Small intestine (tissue), 7 donors: ENCODE measurements around the gene C16orf95. TPM values are rescaled to one million over a fixed set of nuclear protein-coding genes. Genes with fewer than 3 reads are reported as not detected.

Source experiments
- DNase-seq, 2 donors: peaks; one replicate each; pipeline versions ENCODE4 v3.0.0 to v3.0.0-alpha.2; 2013
- FAIRE-seq: peaks from 2 replicates; lab custom pipeline; 2012; peaks lifted over from hg19 to GRCh38; lab: Jason Lieb, UNC
- H3K27ac ChIP-seq, 3 donors: one replicate each; pipeline ENCODE4 v1.5.1; 2013; ENCODE audit warnings: low read length in 2 of 3, mild to moderate bottlenecking in 2 of 3, control low read depth in 1 of 3, inconsistent platforms in 1 of 3, low read depth in 1 of 3, moderate library complexity in 1 of 3
- H3K27me3 ChIP-seq, 3 donors: one replicate each; pipeline ENCODE4 v1.6.1; 2013; ENCODE audit warnings: low read length in 3 of 3, inconsistent platforms in 1 of 3; ENCODE audit not compliant: control insufficient read depth in 3 of 3, insufficient read depth in 3 of 3
- H3K36me3 ChIP-seq, 3 donors: one replicate each; pipeline ENCODE4 v1.6.1; 2013; ENCODE audit warnings: low read length in 3 of 3, inconsistent platforms in 1 of 3, low read depth in 1 of 3, mild to moderate bottlenecking in 1 of 3, moderate library complexity in 1 of 3; ENCODE audit not compliant: control insufficient read depth in 3 of 3, insufficient read depth in 2 of 3
- H3K4me1 ChIP-seq, 3 donors: one replicate each; pipeline ENCODE4 v1.6.1; 2013; ENCODE audit warnings: low read length in 2 of 3, inconsistent platforms in 1 of 3, low read depth in 1 of 3, mild to moderate bottlenecking in 1 of 3, moderate library complexity in 1 of 3; ENCODE audit not compliant: control insufficient read depth in 3 of 3, insufficient read depth in 2 of 3
- H3K4me3 ChIP-seq, 3 donors: one replicate each; pipeline ENCODE4 v1.5.1; 2013; ENCODE audit warnings: low read length in 3 of 3, control low read depth in 1 of 3, inconsistent platforms in 1 of 3, low read depth in 1 of 3, mild to moderate bottlenecking in 1 of 3, moderate library complexity in 1 of 3
- H3K9me3 ChIP-seq, 2 donors: one replicate each; pipeline ENCODE4 v1.6.1; 2013; ENCODE audit warnings: low read depth in 1 of 2, low read length in 1 of 2; ENCODE audit not compliant: control insufficient read depth in 2 of 2, insufficient read depth in 1 of 2
- WGBS, 3 donors: extraction: QIAGEN DNeasy Blood & Tissue Kit; methylation state at CpG; one replicate each; pipeline ENCODE4 v1.1.7; 2013; 5-methylcytosine and 5-hydroxymethylcytosine counted together
- polyA plus RNA-seq, 4 donors: library from polyadenylated mRNA; stranded (reverse) in 3 of 4; unstranded in 1 of 4; fragments of 200-250 nt in 3 of 4; fragments of 120-200 nt in 1 of 4; gene quantifications; one replicate each; pipeline versions ENCODE4 v1.2.1 to v1.2.3, GENCODE V29; 2013
- donor health status: healthy with polysubstance abuse.
- donor health status: control.
- donor health status: control.
- donor health status: Bipolar disorder and iron deficiency.
- donor health status: healthy.

C16orf95 gene
- polyA plus RNA-seq, 4 donors, result 2.2 to 4.8 (median 3.5) TPM

DNA sequence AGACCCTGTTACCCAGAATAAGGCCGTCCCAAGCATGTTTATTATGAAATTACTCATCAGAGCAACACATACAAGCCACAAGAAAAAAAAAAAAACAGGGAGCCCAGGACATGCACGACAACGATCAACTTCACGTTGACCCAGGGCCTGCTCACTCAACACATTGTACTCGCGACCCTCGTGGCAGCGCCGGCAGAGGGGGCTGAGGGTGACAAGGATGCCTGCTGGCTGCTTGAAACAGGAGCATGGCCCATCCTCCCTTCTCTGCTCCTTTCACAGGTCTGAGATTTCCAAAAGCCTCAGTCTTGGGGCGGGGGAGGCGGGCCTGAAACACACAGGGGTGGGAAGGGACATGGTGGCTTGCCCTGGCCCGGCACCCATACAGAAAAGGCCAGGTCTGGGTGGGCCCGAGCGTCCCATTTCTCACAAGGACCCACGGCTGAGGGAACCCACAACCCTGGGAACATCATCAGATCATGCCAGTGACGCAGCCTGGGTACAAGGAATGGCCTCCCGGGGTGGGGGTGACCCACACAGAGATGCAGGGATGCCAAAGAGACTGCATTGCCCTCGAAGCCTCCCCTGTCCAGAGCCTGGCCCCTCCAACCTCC lies 21.1 kb upstream of the C16orf95 start:
- Histone ChIP-seq H3K4me1 (no peaks in the 10 kb centered on the region), H3K27me3 (no peaks in the 10 kb centered on the region), H3K9me3 (no peaks in the 10 kb centered on the region), H3K4me3 (no peak overlapping the region), H3K27ac (no peak overlapping the region), H3K36me3 (peaks cover 26 to 77% (median 27%) of the 10 kb centered on the region in 3 donors)
- WGBS, 3 donors, result 93 to 95% (median 94%) methylated on average over 18 of the region's 18 CpGs
- FAIRE-seq (no peak), DNase-seq (no peak)

DNA sequence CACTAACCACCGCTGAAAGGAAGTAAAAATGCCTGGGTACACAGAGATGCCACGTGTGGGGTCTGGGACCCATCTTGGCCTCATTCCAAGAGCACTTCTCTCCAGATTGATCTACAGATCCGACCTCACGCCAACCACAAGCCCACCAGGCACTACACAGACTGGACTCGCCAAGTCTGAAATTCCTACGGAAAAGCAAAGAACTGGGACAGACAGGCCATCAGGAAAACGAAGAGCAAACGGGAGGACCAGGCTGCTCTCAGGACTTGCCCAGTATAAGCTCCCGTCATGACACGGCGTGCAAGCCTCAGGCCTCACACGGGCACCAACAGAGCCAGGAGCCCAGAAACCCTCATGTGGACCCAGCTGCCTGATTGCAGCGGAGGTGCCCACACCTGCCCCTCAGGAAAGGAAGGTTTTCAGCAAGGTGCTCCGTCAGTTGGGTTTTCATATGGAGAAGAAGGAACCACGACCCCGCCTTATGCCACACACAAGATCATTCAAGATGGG lies 20.1 kb upstream of the C16orf95 start:
- Histone ChIP-seq H3K9me3 (no peaks in the 10 kb centered on the region), H3K27ac (no peak overlapping the region), H3K4me1 (no peaks in the 10 kb centered on the region), H3K27me3 (no peaks in the 10 kb centered on the region), H3K4me3 (no peak overlapping the region), H3K36me3 (peaks cover 22 to 77% (median 32%) of the 10 kb centered on the region in 3 donors)
- DNase-seq (no peak), FAIRE-seq (no peak)
- WGBS, 3 donors, result 78 to 84% (median 84%) methylated on average over 16 of the region's 16 CpGs

DNA sequence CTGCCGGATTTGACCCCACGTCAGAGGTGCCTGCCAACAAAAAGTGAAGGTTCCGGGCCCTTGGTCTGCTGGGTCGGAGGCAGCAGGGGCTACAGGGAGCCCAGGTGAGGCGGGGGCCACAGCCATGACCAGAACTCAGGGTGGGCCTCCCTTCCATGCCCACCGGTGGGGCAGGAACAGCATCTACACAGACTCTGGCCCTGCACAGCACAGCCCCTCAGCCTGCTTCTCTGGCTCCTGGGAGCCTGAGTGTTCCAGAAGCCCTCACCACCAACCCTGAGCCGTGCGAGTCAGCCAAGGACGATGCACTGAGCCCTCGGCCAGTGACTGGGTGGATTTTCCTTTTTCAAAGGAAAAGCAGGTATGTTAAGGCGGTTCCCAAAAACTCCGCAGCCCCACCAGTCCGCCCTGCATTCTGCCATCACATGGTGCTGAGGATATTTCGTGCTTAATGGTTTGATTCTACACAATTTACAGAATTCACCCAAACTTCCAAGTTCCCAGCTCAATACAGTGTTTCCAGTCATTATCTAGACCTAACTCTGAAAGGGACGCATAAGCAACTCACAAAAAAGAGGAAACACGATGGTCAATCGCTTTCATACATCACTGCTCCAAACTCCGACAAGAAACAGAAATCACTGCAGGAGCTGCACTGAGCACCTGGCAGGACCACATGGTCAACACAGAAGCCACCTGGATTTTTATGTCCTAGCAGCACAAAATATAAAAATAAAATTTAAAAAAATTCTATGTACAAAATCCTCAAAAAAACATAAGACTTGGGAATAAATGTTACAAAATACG lies 19.4 kb upstream of the C16orf95 start:
- Histone ChIP-seq H3K4me3 (no peak overlapping the region), H3K27me3 (no peaks in the 10 kb centered on the region), H3K27ac (no peak overlapping the region), H3K9me3 (no peaks in the 10 kb centered on the region), H3K36me3 (peaks cover 20 to 75% (median 32%) of the 10 kb centered on the region in 3 donors), H3K4me1 (no peaks in the 10 kb centered on the region)
- FAIRE-seq, result no peak
- DNase-seq, result no peak
- WGBS, 3 donors, result 89 to 93% (median 93%) methylated on average over 19 of the region's 19 CpGs

- Histone ChIP-seq H3K36me3 (peaks cover 23 to 83% (median 33%) of the 10 kb centered on the region in 3 donors), H3K27ac (no peak overlapping the region), H3K4me3 (no peak overlapping the region), H3K9me3 (no peaks in the 10 kb centered on the region), H3K27me3 (no peaks in the 10 kb centered on the region), H3K4me1 (no peaks in the 10 kb centered on the region)
- DNase-seq (no peak), FAIRE-seq (no peak)
- 90 to 93% (median 92%) methylated on average over 19 of the region's 19 CpGs for WGBS, 3 donors
Observed at GRCh38 chr16:87335625-87336433, 18.6 kb upstream of the C16orf95 start.

GRCh38 chr16:87334651-87335624 lies 17.7 kb upstream of the C16orf95 start:
- H3K36me3 ChIP-seq, result peaks cover 27 to 91% (median 37%) of the 10 kb centered on the region in 3 donors
- 90 to 93% (median 93%) methylated on average over 27 to 29 of the region's 29 CpGs for WGBS, 3 donors

DNA sequence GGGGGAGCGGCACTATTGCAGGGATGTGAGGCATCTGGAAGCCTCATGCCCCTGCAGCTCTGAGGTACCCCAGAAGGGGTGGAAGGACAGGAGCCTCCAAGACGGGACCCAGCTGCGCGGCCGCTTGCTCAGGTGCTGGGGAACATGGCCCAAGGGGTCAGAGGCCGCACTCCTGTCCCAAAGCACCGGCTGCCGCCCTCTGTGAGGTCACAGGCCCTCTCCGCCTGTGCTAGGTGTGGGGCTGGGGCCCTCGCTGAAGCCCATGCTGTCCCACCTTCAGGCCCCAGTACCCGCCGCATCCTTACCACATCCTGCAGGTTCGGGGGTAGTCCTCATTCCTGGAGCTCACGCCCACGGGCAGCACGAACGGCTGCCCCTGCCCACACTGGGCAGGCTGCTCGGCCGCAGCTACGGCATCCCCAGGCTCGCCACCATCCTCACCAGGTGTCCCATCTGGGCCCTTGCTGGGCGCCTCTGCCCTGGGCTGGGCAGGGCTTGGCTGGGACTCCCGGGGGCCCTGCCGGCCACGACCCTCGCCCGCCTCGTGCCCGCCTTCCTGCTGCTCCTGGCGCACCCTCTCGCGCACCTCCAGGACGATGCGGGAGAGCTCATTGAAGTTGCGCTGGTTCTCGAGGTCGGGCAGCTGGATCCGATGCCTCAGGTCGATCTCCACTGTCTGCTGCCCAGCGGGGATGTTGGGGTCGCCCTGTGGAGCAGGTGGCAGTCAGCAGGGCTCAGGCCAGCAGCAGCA lies 16.6 kb upstream of the C16orf95 start:
- Histone ChIP-seq H3K9me3 (no peaks in the 10 kb centered on the region), H3K4me3 (no peak overlapping the region), H3K27ac (no peak overlapping the region), H3K4me1 (no peaks in the 10 kb centered on the region), H3K36me3 (peaks cover 27 to 92% (median 37%) of the 10 kb centered on the region in 3 donors), H3K27me3 (no peaks in the 10 kb centered on the region)
- DNase-seq, result no peak
- 92 to 95% (median 94%) methylated on average over 40 to 41 of the region's 41 CpGs for WGBS, 3 donors
- FAIRE-seq, result no peak

More at GRCh38 chr16:87334651-87335624, 17.7 kb upstream of the C16orf95 start:
- DNase-seq (no peak), FAIRE-seq (no peak)
- H3K27ac ChIP-seq, result no peak overlapping the region
- no peaks in the 10 kb centered on the region for H3K9me3 ChIP-seq
- H3K4me3 ChIP-seq, result no peak overlapping the region
- no peaks in the 10 kb centered on the region for H3K27me3 ChIP-seq
- H3K4me1 ChIP-seq, result no peaks in the 10 kb centered on the region

DNA sequence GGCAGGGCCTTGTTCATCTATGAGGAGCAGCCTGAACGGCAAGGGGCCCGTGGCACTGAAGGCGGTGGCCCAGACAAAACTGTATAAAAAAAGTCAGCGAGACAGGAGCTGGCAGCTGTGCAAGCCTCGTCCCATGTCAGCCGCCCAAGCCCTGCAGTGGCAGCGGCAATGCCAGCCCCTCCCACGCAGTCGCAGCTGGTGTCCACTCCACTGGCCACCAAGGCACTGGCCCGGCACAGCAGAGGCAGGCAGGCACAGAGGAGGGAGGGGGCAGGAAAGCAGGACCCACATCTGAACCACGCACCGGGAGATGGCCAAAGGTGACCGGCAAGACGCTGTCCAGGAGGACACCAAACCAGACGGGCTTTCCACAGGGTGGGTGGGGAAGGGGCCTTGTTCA lies 15.9 kb upstream of the C16orf95 start:
- WGBS, 3 donors, result 92 to 97% (median 92%) methylated on average over 14 to 15 of the region's 15 CpGs
- FAIRE-seq (no peak), DNase-seq (no peak)
- no peaks in the 10 kb centered on the region for H3K9me3 ChIP-seq
- H3K4me1 ChIP-seq, result no peaks in the 10 kb centered on the region
- H3K27ac ChIP-seq, result no peak overlapping the region
- no peak overlapping the region for H3K4me3 ChIP-seq
- H3K36me3 ChIP-seq, result peaks cover 27 to 93% (median 32%) of the 10 kb centered on the region in 3 donors
- H3K27me3 ChIP-seq, result no peaks in the 10 kb centered on the region
